GM12873 (cell line): Measurements from ENCODE around the gene PPP1R7.

Experiments
- CTCF ChIP-seq: IDR thresholded peaks from 2 replicates; pipeline ENCODE4 v1.5.1; 2012; ENCODE audit warnings: low read depth, mild to moderate bottlenecking, moderate library complexity, low read length, control low read depth; ENCODE audit not compliant: insufficient read depth; ENCODE audit errors: missing control alignments

The PPP1R7 gene

GRCh38 chr2:241187101-241187917, 37.0 kb downstream of the PPP1R7 start:
- no peak for TF ChIP-seq CTCF

- TF ChIP-seq CTCF, result no peak
These were observed 37.6 kb downstream of the PPP1R7 start for GRCh38 chr2:241187918-241188234.

GRCh38 chr2:241188361-241189092, 38.3 kb downstream of the PPP1R7 start, which contains the start of gene ANO7:
TSS of gene ANO7 (plus strand) at chr2:241188677. CDS start at chr2:241190064, 1,387 bp downstream.
- TF ChIP-seq CTCF, result no peak

GRCh38 chr2:241189093-241189855, 39.0 kb downstream of the PPP1R7 start:
- TF ChIP-seq CTCF, result no peak

GRCh38 chr2:241189856-241190201, 39.6 kb downstream of the PPP1R7 start:
- TF ChIP-seq CTCF, result no peak

- no peak for TF ChIP-seq CTCF
These were observed 40.2 kb downstream of the PPP1R7 start for GRCh38 chr2:241190291-241190981.
